SK-N-SH treated with all-trans-retinoic acid at 6 μM for 48 hours (cell line): ENCODE data around the gene FDX2.
A peak's percentile ranks its signal among the peaks of the same experiment; 100 is the strongest.

Source experiments
- ATAC-seq: fragments of 200-7000 bp; cut with Tn5 transposase; 3 replicates; pipeline ENCODE4 v1.9.1; 2020; ENCODE audit warnings: mild to moderate bottlenecking, moderate library complexity
- ARNTL ChIP-seq: fragments of 450-650 bp; formaldehyde crosslinking; IDR thresholded peaks from 2 replicates; pipeline ENCODE4 v1.5.0; 2020; ENCODE audit warnings: low read depth, mild to moderate bottlenecking, moderate library complexity, borderline replicate concordance
- BACH2 ChIP-seq: fragments of 250-450 bp; sonication (Bioruptor Pico); IDR thresholded peaks from 2 replicates; pipeline ENCODE4 v1.9.0; 2021; ENCODE audit warnings: mild to moderate bottlenecking, borderline replicate concordance
- CREB5 ChIP-seq: fragments of 250-450 bp; sonication (Bioruptor Pico); IDR thresholded peaks from 2 replicates; pipeline ENCODE4 v1.5.1; 2020; ENCODE audit warnings: low read depth, mild to moderate bottlenecking, moderate library complexity
- CSDC2 ChIP-seq: fragments of 250-450 bp; sonication (Bioruptor Pico); IDR thresholded peaks from 2 replicates; pipeline ENCODE4 v1.5.0; 2020; ENCODE audit warnings: mild to moderate bottlenecking, moderate library complexity
- ESRRG ChIP-seq: fragments of 250-450 bp; sonication (Bioruptor Pico); IDR thresholded peaks from 2 replicates; pipeline ENCODE4 v1.6.1; 2021; ENCODE audit warnings: mild to moderate bottlenecking
- GLIS3 ChIP-seq: fragments of 250-450 bp; sonication (Bioruptor Pico); IDR thresholded peaks from 2 replicates; pipeline ENCODE4 v1.5.0; 2020; ENCODE audit warnings: mild to moderate bottlenecking, moderate library complexity
- ISL1 ChIP-seq: fragments of 250-450 bp; sonication (Bioruptor Pico); IDR thresholded peaks from 2 replicates; pipeline ENCODE4 v2.1.2; 2022; ENCODE audit warnings: mild to moderate bottlenecking, moderate library complexity
- OSR1 ChIP-seq: fragments of 250-450 bp; sonication (Bioruptor Pico); IDR thresholded peaks from 2 replicates; pipeline ENCODE4 v1.8.0; 2022; ENCODE audit warnings: moderate library complexity, mild to moderate bottlenecking, inconsistent platforms
- PATZ1 ChIP-seq: fragments of 250-450 bp; sonication (Bioruptor Pico); IDR thresholded peaks from 2 replicates; pipeline ENCODE4 v1.8.0; 2020; ENCODE audit warnings: mild to moderate bottlenecking, moderate library complexity, borderline replicate concordance
- PPARA ChIP-seq: fragments of 250-450 bp; sonication (Bioruptor Pico); IDR thresholded peaks from 2 replicates; pipeline ENCODE4 v1.5.0; 2020; ENCODE audit warnings: mild to moderate bottlenecking, borderline replicate concordance
- RARB ChIP-seq: fragments of 250-450 bp; sonication (Bioruptor Pico); IDR thresholded peaks from 2 replicates; pipeline ENCODE4 v1.8.0; 2021; ENCODE audit warnings: mild to moderate bottlenecking, moderate library complexity
- SNAI2 ChIP-seq: fragments of 250-450 bp; sonication (Bioruptor Pico); IDR thresholded peaks from 2 replicates; pipeline ENCODE4 v1.5.0; 2020; ENCODE audit warnings: mild to moderate bottlenecking, moderate library complexity
- TCF4 ChIP-seq: fragments of 250-450 bp; sonication (Bioruptor Pico); IDR thresholded peaks from 2 replicates; pipeline ENCODE4 v1.8.0; 2021; ENCODE audit warnings: mild to moderate bottlenecking, moderate library complexity, borderline replicate concordance
- TOX ChIP-seq: fragments of 250-450 bp; sonication (Bioruptor Pico); IDR thresholded peaks from 2 replicates; pipeline ENCODE4 v1.8.0; 2021; ENCODE audit warnings: mild to moderate bottlenecking, moderate library complexity, borderline replicate concordance
- ZC3H10 ChIP-seq: fragments of 250-450 bp; sonication (Bioruptor Pico); IDR thresholded peaks from 2 replicates; pipeline ENCODE4 v1.5.1; 2021; ENCODE audit warnings: mild to moderate bottlenecking, moderate library complexity
- ZFP3 ChIP-seq: fragments of 250-450 bp; sonication (Bioruptor Pico); IDR thresholded peaks from 2 replicates; pipeline ENCODE4 v1.5.0; 2020; ENCODE audit warnings: mild to moderate bottlenecking, moderate library complexity
- ZFP30 ChIP-seq: fragments of 450-650 bp; formaldehyde crosslinking; IDR thresholded peaks from 2 replicates; pipeline ENCODE4 v1.5.0; 2022; ENCODE audit warnings: mild to moderate bottlenecking, moderate library complexity
- ZNF565 ChIP-seq: fragments of 450-650 bp; formaldehyde crosslinking; conservative IDR thresholded peaks from 2 replicates; pipeline ENCODE4 v1.5.0; 2020; ENCODE audit warnings: low read depth, mild to moderate bottlenecking, moderate library complexity
- ZNF70 ChIP-seq: fragments of 450-650 bp; formaldehyde crosslinking; IDR thresholded peaks from 2 replicates; pipeline ENCODE4 v1.5.0; 2020; ENCODE audit warnings: mild to moderate bottlenecking, moderate library complexity
- ZNF8 ChIP-seq: fragments of 450-650 bp; formaldehyde crosslinking; IDR thresholded peaks from 2 replicates; pipeline ENCODE4 v1.5.0; 2020; ENCODE audit warnings: mild to moderate bottlenecking, moderate library complexity
- TF ChIP-seq, protein P1 (sequence below): fragments of 250-450 bp; sonication (Bioruptor Pico); IDR thresholded peaks from 2 replicates; pipeline ENCODE4 v1.5.0; 2020; ENCODE audit warnings: mild to moderate bottlenecking, moderate library complexity
- TF ChIP-seq, protein P2 (sequence below): fragments of 250-450 bp; sonication (Bioruptor Pico); IDR thresholded peaks from 2 replicates; pipeline ENCODE4 v1.5.1; 2021; ENCODE audit warnings: mild to moderate bottlenecking, moderate library complexity

FDX2 gene

GRCh38 chr19:10305139-10305806 lies 10.5 kb downstream of the FDX2 start:
- ATAC-seq, result peak; percentile 41; the same call in 1 of the 3 replicates
- TF ChIP-seq ARNTL (CRISPR knock-in tag) (no peak), ZC3H10 (CRISPR knock-in tag) (no peak)

GRCh38 chr19:10299545-10300458 lies 16.0 kb downstream of the FDX2 start:
- TF ChIP-seq SNAI2 (CRISPR knock-in tag) (no peak), ARNTL (CRISPR knock-in tag) (no peak), PPARA (CRISPR knock-in tag) (no peak)
- no peak for ATAC-seq

GRCh38 chr19:10295847-10296591 lies 19.8 kb downstream of the FDX2 start:
- TF ChIP-seq PPARA (CRISPR knock-in tag) (no peak), CSDC2 (CRISPR knock-in tag) (no peak), ZFP30 (CRISPR knock-in tag) (no peak), BACH2 (no peak), TOX (CRISPR knock-in tag) (no peak), ISL1 (CRISPR knock-in tag) (no peak), ZC3H10 (CRISPR knock-in tag) (no peak), TCF4 (CRISPR knock-in tag) (no peak), ESRRG (no peak), ZNF565 (no peak), OSR1 (CRISPR knock-in tag) (no peak)
- TF ChIP-seq, protein P1, sequence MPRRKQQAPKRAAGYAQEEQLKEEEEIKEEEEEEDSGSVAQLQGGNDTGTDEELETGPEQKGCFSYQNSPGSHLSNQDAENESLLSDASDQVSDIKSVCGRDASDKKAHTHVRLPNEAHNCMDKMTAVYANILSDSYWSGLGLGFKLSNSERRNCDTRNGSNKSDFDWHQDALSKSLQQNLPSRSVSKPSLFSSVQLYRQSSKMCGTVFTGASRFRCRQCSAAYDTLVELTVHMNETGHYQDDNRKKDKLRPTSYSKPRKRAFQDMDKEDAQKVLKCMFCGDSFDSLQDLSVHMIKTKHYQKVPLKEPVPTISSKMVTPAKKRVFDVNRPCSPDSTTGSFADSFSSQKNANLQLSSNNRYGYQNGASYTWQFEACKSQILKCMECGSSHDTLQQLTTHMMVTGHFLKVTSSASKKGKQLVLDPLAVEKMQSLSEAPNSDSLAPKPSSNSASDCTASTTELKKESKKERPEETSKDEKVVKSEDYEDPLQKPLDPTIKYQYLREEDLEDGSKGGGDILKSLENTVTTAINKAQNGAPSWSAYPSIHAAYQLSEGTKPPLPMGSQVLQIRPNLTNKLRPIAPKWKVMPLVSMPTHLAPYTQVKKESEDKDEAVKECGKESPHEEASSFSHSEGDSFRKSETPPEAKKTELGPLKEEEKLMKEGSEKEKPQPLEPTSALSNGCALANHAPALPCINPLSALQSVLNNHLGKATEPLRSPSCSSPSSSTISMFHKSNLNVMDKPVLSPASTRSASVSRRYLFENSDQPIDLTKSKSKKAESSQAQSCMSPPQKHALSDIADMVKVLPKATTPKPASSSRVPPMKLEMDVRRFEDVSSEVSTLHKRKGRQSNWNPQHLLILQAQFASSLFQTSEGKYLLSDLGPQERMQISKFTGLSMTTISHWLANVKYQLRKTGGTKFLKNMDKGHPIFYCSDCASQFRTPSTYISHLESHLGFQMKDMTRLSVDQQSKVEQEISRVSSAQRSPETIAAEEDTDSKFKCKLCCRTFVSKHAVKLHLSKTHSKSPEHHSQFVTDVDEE (CRISPR knock-in tag), result no peak
- no peak for ATAC-seq

- ATAC-seq, result no peak
- no peak for TF ChIP-seq ZFP30 (CRISPR knock-in tag)
- TF ChIP-seq ARNTL (CRISPR knock-in tag), result no peak
- TF ChIP-seq PPARA (CRISPR knock-in tag), result no peak
- TF ChIP-seq, protein P2, sequence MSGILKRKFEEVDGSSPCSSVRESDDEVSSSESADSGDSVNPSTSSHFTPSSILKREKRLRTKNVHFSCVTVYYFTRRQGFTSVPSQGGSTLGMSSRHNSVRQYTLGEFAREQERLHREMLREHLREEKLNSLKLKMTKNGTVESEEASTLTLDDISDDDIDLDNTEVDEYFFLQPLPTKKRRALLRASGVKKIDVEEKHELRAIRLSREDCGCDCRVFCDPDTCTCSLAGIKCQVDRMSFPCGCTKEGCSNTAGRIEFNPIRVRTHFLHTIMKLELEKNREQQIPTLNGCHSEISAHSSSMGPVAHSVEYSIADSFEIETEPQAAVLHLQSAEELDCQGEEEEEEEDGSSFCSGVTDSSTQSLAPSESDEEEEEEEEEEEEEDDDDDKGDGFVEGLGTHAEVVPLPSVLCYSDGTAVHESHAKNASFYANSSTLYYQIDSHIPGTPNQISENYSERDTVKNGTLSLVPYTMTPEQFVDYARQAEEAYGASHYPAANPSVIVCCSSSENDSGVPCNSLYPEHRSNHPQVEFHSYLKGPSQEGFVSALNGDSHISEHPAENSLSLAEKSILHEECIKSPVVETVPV, result no peak
- TF ChIP-seq CSDC2 (CRISPR knock-in tag), result no peak
- no peak for TF ChIP-seq SNAI2 (CRISPR knock-in tag)
- TF ChIP-seq BACH2, result no peak
- TF ChIP-seq OSR1 (CRISPR knock-in tag), result no peak
- TF ChIP-seq, protein P1 (CRISPR knock-in tag), result no peak
- no peak for TF ChIP-seq TCF4 (CRISPR knock-in tag)
- TF ChIP-seq CREB5 (CRISPR knock-in tag), result no peak
- no peak for TF ChIP-seq ZNF565
- no peak for TF ChIP-seq ISL1 (CRISPR knock-in tag)
- no peak for TF ChIP-seq ZNF8
- no peak for TF ChIP-seq ZNF70 (CRISPR knock-in tag)
- TF ChIP-seq PATZ1, result no peak
- TF ChIP-seq RARB, result no peak
- no peak for TF ChIP-seq ESRRG
- TF ChIP-seq ZFP3, result no peak
- no peak for TF ChIP-seq GLIS3 (CRISPR knock-in tag)
Observed at GRCh38 chr19:10295305-10295846, 20.4 kb downstream of the FDX2 start.
